H4 (cell line): ENCODE measurements around the gene ZC3H4. TPM values are rescaled to one million over a fixed set of nuclear protein-coding genes. Genes with fewer than 3 reads are reported as not detected.

Experiments
- DNase-seq: peaks from one replicate; pipeline ENCODE4 v3.0.0-alpha.2; 2015; ENCODE audit warnings: low spot score
- total RNA-seq: library from RNA; depleted of rRNA; stranded (reverse); fragments of >200 nt; shearing (Covaris generic); gene quantifications from 2 replicates; pipeline ENCODE4 v1.2.3, GENCODE V29; 2014; rRNA removed

Gene ZC3H4
- 6.3 and 7.6 TPM in 2 replicates for total RNA-seq

DNA sequence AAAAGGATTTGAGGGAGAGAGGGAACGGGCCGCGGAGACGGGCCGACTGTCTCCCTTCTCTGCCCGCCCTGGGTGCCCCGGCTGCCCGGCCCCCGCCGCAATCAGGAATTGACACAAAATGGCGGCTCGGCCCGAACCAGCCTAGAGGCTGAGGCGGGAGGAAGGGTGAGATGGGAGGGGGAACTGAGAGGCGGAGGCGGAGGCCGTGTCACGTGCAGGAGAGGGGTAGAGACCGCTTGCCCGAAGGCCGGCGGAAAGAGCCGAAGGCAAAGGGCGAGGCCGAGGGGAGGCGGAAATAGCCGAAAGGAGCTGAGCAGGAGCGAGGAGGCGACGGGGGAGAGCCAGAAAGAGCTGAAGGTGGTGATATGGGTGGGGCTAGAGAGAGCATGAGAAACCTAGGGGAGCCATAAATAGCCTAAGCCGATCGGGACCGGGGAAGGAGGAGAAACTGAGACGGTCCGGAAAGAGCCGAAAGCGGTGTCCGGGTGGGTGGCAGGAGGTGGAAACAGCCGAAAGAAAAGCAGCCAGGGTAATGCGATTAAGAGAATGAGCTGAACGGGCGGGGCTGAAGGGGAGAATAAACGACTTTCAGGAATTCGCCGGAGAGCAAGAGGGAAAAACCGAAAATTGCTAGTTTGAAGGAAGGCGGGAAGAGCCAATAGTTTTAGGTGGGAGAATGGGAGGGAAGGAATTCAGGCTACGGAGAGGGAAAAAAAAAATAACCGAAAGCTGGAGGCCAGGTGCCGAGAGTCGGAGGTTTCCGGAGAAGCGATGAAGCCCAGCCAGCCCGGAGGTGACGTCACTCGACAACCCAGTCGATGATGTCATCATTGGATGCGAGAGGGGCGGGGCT, at the start of gene ZC3H4:
TSS of gene ZC3H4 (minus strand) at position 780 of the 853 bp plus-strand sequence. CDS start 1,192 bp downstream, outside the sequence.
- peak; percentile 100 for DNase-seq

DNA sequence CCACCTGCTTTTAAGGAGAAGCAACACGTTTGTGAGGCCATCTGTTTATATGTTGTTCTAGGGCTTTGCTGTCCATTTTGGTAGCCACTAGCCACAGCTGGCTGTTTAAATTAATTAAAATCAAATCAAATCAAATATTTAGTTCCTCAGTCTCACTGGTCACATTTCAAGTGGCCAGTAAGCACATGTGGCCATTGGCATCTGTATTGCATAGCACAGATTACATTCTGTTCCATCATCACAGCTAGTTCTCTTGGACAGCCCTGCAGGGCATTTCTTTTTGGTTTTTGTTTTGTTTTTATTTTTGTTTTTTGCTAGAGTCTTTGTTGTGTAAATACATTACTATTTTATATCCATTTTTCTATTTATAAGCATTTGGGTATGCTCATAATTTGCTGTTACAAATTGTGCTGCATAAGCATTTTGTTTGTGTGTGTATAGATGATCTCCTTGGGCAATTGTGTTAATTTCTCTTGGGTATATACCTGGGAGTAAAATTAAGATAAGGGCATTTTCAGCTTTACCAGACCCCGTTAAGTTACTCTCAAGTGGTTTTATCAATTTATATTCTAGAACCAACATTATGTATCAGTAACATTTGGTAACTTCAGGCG, 48.4 kb upstream of the ZC3H4 start:
- DNase-seq: no peak

DNA sequence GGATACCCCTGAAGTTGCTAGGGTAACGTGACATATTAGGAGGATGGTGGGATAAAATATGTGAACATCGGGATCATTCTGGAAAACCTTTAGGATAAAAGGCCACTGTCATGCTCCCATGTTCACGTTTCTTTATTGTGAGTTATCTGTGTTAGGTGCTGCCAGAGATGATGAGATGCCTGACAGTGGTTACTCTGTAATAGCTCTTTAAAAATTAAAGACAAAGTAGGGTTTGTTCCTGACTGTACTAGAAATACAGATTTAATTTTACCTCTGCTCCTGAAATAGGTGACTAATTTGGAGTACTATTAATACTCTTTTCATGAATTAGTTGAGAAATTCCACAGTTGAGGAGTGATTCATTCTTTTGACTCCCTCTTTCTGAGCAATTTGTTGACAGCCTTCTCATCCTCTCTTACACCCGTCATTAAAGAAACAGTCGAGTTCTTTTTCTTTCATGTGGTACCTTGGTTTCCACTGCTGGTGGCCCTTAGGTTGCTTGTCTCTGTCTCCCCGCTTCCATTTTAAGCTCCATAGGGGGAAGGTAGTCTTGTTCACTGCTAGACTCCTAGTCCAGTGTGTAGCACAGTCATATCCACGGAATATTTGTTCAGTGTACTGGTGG, 45.4 kb upstream of the ZC3H4 start:
- DNase-seq: no peak

DNA sequence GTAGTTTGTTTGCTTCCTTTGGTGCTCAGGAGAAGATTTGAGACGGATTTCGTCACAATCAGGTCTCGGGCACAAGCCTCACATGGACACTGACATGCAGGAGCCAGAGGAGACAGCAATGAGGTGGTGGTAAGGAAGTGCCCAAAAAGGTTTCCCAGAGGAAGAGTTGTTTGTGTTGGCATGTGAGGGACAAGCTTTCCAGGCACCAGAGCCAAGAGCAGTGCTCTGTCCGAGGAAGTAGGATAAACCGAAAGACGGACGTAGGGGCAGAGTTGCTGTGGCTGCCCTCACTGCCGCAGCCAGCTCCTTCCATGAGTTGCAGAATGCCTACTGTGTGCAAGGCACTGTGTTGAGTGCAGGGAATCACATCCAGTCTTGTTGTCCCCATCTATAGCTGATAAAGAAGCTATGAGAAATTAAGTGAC, 44.8 kb upstream of the ZC3H4 start:
- DNase-seq: no peak

DNA sequence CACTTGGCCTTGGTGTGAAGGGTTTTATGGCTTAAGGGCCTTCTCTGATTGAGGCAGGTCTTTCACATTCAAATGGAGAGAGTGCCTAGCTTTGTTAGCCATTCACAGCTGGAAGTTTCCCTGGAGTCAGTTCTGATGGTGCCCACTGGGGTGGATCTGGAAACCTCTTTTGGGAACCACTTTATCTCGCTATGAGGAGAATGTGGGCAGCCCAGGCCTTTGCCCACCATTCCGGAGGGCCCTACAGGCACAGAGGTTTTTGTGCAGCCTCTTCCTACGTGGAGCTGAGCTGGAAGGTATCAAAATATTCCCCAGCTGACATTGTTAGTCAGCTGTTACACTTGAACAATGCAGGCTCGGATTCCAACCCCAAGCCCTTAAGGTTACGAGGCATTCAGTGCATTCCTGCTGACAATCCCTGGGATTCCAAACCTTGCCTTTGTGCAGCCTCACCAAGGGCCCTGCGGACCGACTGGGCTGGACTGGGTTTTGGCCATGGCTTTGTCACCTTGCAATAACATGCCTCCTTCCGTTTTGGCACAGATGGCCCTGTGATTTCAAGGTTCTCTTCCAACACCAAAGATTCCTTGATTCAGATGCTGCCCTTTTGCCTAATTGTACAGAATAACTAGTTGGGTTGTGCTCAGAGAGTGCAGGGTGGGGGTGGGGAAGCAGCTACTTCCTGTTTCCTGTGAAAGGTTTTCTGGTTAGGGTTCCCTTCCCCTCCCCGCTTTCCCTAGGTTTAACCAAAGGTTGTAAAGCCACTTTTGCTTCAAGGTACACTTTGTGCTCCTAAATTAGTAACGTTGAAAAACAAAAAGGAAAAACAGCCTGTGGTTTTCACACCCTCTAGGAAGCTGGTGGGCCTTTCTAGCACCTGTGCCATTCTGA, 44.1 kb upstream of the ZC3H4 start:
- no peak for DNase-seq

DNA sequence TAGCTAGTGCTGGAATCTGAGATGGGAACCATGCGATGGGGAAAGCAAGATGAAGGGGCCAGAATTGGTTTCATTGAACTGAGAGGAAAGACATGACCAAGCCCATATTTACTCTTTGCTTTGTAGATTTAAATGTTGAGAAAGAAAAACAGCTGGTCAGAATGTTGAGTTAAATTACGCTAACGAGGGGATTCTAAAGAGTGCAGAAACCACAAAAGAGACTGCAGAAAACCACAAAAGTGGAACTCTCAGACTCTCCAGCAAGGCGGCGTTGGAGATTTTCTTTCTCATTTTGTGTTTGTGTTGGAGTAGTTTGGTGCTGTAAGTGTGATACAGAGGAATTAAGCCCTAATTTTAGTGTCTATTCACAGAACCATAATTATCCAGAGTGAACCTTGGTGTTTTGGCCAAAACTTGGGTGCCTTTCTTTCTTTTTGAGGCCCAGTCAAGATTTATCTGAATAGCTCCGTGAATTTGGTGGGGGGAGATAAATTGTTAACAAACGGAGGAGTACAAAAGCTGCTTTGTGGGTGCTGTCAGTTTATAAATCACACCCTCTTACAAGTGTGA, 43.4 kb upstream of the ZC3H4 start:
- DNase-seq: no peak

DNA sequence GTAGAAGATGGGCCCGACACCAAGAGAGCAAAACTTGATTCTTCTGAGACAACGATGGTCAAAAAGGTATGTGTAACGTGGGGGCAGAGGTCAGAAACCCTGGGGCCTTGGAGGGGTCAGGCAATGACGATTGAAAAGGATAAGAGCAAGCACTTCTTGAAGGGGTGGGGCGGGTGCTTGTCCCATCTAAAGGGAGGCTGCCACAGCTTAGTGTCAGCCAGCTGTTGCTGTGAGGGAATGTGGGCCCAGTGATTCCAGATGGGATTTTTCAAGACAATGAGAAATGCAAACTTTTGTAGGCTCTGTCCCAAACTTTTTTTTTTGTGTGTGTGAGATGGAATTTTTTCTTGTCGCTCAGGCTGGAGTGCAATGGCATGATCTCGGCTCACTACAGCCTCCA, 41.6 kb upstream of the ZC3H4 start:
- DNase-seq: no peak

DNA sequence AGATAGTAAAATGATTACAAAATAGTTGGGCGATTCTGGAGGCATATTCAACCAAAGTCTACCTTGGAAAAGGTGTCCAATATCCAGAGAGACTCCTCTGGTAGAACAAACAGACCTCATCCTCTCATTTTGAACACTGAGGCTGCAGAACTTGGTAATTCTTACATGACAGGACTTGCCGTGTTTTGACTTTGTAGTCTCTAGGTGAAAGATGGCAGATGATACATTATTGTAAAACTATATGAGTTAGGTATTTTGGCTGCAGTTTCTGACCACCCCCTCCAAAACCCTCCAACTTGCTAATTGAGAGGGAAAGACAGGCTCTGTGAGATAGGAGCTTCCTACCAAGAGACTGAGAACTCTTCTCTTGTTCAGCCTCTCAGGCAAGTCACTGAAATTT, 39.7 kb upstream of the ZC3H4 start:
- no peak for DNase-seq

DNA sequence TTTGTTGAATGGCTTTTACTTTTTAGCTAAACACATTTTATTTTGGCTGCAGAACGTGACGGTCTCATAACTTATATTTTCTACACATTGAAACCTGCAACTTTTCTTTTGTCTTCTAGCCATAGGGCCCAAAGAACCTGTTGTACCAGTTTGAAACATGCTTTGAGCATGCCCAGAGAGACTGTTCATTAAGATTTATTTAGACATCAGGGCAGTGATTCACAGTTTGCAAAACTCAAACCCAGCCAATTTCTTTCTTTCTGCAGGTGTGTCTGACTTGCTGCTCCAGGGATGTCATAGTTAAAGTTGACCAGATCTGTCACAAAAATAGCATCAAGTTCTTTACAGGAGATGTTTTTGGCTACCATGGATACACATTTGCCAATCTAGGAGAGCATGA, 39.1 kb upstream of the ZC3H4 start:
- no peak for DNase-seq

DNA sequence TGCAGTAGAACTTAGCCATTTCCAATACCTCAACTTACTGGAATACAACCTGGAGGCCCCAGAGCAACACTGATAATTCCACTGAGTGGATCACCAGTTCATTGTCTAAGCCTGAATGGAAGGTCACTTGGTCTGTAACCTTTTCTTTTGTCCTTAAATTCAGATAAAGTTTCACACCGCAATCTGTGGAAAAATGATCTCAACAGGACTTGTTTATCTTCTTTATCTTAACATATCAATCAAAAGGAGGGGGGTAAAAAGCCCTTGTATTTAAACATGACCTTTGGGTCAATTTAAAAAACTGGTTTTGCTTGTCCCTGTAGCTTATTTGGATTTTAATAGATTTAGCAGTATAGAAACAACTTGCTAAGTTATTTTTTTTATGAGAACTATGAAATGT, 38.6 kb upstream of the ZC3H4 start:
- no peak for DNase-seq

DNA sequence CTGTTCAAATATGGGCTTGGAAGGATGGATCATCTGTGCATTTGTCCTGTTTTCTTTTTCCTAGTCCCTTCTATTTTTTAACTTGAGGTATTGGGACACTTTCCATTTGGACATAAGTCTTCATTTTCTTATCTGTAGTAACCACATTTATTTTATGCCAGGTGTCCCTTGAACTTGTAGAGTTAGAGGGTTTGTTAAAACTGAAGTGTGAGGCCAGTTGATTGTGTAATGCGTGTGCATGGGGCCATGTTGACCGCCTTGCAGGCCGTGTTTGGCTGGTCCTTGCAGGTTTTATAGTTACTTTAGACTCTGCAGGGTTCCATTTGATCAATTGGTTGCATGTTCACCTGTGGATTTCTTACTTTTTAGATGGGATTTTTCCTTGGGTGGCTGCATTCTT, 38.1 kb upstream of the ZC3H4 start:
- DNase-seq: no peak

DNA sequence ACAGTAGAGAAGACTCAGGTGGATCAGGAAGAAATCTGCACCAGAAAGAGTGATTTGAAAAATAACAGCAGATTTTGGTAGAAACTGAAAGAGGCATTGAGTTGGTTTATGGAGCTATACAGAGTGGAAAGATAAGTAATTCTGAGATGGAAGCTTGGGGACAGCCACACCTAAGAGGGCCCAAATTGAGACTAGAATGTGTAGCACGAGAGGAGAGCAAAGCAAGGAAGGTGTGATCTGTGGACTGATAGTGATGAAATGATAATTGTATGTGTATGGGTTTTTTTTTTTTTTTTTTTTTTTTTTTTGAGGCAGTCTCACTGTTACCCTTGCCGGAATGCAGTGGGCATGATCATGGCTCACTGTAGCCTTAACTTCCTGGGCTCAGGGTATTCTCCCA, 33.3 kb upstream of the ZC3H4 start:
- no peak for DNase-seq

DNA sequence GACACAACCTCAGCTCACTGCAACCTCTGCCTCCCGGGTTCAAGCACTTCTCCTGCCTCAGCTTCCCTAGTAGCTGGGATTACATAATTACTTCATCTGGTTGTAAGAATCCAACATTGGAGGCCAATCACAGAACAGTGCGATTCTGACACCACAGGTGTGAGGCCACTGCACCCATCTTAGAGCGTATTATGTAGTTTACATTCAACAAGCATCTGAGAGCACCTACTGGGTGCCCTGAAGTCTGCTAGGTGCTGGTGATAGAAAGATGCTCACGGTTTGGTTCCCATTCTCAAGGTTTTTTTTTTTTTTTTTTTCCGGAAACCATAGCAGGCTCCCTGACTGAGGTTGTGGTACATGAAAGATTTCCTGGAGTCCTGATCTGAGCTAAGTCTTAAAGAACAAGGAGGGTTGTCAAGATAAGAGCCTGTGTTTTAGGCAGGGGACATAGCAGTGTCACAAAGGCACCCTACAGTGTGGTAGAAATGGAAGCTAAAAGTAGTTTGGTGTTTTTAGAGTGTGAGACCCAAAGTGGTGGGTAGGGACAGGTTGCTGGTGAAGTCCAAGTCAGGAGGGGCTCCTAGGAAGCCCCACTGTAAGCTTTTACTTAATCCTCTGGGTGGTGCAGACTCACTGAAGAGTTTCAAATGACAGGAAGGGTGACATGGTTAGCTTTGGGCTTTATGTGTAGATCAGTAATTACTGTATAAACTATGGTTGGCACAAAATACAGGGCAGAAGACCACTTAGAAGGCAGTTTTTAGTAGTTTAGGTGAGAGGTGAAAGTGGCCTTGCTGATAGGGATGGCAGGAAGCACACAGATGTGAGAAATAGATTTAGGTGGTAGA, 32.3 kb upstream of the ZC3H4 start:
- DNase-seq: no peak

DNA sequence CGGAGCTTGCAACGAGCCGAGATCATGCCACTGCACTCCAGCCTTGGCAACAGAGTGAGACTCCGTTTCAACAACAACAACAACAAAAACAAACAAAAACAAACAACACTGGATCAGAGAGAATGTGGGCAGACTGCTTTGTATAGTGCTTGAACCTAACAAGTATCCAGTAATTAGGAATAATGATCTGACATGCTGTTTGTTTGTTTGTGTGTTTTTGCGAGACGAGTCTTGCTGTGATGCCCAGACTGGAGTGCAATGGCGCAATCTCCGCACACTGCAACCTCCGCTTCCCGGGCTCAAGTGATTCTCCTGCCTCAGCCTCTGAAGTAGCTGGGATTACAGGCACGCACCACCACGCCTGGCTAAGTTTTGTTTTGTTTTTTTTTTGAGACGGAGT, 31.1 kb upstream of the ZC3H4 start:
- DNase-seq: no peak

DNA sequence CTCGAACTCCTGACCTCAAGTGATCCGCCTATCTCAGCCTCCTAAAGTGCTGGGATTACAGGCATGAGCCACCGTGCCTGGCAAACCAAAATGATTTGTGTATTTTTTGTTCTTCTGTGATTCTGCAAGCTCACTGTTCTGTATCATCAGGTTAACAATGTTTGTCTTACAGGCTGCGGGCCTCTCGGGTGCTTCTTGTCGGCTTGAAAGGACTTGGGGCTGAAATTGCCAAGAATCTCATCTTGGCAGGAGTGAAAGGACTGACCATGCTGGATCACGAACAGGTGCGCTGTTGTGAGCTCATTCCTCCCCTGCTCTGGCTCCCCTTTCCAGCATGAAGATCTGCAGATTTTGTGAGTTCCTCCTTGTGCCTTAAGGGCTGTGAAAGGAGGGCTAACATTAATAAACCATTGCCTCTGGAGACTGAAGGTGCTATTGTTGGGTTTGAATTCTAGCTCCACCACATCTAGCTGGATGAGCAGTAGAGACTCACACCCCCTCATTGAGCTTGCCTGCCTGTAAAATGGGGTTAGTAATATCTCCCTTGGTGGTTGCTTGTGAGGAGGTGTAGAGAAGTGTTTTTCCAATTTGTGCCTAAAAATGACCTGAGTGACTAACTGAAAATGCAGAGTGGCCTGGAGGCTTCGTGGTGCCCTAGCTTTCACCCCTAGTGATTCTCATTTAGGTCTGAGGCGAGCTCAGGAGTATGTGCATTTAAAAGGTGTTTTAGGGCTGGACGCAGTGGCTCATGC, 29.9 kb upstream of the ZC3H4 start:
- DNase-seq: no peak

DNA sequence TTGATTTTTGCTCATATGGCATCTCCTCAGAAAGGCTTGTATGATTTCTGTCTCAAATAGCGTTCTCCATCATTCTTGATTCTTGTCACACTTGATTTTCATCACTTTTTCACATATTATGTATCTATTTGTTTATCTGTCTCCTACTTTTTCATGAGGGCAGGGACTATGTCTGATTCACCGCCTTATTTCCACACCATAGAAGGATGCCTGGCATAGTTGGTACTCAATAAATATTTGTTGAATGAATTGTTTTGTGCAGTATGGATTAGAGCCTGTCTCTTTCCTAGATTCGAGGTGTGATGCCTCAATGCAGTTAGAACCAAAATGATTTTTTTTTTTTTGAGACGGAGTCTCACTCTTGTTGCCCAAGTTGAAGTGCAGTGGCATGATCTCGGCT, 29.2 kb upstream of the ZC3H4 start:
- DNase-seq: no peak

DNA sequence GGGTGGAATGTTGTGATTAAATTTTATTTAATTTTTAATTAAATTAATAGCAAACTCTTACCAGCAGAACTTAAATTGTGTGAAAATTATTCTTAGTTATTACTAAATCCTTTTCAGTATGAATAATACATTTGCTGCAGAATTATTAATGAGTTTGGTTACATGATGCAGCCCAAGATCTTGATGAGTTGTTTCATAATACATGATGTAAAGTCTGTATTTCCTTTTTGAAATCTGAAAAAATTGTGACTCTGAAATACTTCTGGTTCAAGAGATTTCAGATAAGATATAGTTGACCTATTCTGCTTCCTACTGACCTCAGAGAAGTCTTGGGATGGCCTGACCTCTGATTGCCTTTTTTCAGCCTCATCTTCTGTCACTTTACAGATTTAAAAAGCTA, 28.1 kb upstream of the ZC3H4 start:
- no peak for DNase-seq

DNA sequence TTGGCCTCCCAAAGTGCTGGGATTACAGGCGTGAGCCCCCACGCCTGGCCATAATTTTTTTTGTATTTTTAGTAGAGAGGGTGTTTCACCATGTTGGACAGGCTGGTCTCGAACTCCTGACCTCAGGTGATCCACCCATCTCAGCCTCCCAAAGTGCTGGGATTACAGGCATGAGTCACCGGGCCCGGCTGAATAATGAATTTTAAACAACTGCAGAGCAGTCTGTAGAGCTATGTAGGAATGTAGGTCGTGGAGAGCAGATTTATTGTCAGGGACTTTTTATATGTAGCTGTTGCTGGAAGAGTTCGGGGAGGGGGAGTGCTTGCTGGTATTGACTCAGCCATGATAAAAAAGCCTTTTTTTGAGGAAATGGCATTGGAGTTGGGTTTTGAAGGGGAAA, 27.7 kb upstream of the ZC3H4 start:
- peak; percentile 41 for DNase-seq

DNA sequence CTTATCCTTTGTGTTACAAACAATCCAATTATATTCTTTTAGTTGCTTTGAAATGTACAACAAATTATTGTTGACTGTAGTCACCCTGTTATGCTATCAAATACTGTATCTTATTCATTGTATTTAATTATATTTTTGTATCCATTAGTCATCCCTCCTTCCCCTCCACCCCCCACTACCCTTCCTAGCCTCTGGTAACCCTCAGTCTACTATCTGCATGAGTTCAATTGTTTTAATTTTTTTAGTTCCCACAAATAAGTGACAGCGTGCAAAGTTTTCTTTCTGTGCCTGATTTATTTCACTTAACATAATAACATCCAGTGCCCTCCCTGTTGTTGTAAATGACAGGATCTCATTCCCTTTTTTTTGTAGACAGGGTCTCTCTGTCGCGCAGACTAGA, 21.6 kb upstream of the ZC3H4 start:
- DNase-seq: no peak

DNA sequence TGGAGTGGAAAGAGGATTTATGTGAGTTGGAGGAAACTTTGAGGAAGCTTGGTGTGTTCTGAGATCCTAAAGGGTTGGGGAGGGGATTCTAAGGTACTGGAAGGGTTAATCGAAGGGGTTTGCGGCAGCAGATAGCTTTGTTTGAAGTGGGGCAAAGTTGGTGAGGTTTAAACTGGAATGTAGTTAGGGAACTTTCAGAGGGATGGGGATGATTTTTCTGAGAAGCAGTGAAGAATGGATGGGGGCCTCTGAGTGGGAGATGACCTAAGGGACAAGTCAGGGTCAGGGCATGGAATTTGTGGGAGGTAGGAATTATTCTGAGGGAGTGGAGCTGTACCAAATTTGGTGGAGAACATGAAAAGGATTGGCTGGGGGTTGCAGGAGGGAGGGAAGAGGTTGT, 21.0 kb upstream of the ZC3H4 start:
- no peak for DNase-seq
